Activated naive CD4-positive, alpha-beta T cell treated with anti-CD3 and anti-CD28 coated beads, Interleukin-2, amount 50 U/mL, for 16 hours (primary cell): ENCODE results near the gene MTRF1.
"Not testable (repeated sequence)": the region's sequence is repeated elsewhere in the genome, so short reads cannot be mapped to it uniquely, and the experiment has no call there.

Experiments
- DNase-seq: peaks from one replicate; pipeline ENCODE4 v3.0.0-alpha.2; 2020

The MTRF1 gene

DNA sequence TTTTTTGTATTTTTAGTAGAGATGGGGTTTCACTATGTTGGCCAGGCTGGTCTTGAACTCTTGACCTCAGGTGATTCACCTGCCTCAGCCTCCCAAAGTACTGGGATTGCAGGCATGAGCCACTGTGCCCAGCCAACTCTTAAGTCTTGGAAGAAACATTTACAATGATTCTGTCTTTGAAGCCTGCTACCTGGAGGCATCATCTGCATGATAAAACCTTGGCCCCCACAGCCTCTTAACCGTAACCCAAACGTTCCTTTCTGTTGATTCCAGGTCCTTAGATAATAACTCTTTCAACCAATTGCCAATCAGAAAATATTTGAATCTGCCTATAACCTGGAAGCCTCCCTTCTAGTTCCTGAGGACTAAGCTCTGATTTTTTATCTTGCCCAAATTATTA lies 15.8 kb upstream of the MTRF1 start:
- DNase-seq, result not testable (repeated sequence)

DNA sequence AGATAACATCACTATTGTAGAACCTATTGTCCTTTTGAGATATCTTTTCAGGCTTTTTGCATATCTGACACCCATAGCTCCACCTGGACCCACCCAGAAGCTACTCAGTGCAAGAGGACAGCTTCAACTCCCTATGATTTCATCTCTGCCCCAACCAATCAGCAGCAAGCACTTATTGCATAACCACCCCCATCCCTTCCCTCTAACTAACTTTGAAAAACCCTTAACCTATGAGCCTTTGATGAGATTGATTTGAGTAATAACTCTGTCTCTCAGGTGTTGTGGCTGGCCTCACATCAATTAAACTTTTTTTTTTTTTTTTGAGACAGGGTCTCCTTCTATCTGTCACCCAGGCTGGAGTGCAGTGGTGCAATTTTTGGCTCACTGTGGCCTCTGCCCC lies 13.4 kb upstream of the MTRF1 start:
- DNase-seq, result no peak

DNA sequence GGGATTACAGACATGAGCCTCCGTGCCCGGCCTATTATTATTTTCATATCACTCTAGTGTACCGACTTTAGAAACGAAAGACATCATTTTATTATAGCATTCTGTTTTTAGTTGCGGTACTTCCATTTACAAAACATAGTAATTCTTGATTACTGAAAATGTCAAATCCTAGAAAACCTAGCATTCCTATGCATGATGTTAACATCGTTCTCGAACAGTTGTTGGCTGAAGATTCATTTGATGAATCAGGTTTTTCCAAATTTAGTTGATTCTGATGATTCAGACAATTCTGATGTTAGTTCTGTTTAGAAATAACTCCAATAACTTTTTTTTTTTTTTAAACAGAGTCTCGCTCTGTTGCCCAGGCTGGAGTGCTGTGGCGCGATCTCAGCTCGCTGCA lies 11.5 kb upstream of the MTRF1 start:
- DNase-seq, result no peak

DNA sequence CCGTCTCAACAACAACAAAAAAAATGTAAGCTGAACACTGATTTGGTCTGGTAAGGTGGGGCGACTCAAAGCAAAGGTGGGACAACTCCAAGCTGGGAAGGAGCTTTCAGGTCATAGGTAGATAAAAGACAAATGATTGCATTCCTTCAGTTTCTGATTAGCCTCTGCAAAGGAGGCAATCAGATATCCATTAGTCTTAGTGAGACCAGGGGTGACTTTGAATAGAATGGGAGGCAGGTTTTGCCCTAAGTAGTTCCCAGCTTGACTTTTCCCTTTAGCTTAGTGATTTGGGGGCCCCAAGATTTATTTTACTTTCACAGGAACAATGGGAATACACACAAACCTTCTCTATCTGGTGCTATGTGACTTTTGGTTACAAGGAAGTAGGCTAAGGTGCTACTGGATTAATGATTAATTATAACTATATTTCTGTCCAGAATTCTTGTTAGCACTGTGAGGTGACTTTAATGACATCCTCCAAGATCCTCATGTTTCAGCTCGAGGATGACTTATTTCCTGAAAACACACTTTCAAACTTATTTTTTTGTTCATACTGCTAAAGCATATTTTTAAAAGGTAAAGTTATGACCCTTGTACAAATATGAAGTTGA lies 10.6 kb upstream of the MTRF1 start:
- no peak for DNase-seq

DNA sequence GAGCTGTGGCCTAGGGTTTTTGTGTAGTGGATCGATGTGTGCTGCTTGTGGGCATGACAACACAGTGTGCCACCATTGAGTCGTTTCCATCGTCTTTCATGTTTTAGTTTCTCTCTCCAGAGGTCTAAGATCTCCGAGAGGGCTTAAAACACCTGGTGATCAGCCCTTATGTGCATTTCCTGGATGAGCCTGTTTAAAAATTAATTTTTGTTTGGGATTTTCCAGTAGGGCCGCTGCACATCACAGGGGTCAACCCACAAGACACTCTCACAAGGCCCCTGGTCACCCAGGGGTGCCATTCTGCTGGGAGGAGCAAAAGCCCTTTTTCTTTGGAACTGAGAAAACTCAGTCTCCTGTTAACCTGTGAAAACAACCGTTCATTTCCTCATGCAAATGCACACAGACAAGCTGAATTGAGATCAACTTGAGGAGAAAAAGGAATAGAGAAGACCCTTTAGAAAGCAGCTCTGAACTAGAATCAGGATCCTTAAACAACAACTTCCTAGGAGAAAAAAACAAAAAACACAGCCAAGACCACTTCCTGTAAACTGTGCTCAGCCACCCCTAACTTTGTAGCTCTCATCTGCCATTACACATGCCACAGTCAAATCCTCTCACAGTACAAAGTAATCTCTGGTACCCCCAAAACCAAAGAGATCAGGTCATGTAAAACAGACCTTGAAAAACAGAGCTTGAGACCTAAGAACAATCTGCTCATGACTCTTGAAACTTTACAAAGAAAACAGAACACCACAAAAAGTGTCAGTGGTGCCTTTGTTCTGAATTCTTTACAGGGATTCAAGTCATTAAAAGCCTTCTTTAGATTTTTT lies 8.3 kb upstream of the MTRF1 start:
- no peak for DNase-seq

DNA sequence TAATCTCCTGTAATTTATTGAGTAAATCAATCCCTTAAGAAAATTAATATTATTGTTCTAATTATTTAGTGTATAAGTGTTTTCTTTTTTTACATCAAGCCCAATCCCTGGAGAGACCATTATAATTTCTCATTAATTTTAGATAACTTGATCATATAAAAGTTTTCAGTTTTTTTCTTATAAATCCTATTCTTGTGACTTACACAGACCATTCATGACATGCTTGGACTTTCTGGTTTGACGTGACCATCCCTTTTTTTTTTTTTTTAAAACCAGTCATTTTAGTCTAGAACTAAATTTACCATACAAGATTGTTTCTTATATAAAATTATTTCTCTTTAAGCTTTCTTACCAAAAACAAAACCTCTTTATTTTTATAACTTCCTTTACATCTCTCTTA lies 5.4 kb upstream of the MTRF1 start:
- DNase-seq, result no peak

DNA sequence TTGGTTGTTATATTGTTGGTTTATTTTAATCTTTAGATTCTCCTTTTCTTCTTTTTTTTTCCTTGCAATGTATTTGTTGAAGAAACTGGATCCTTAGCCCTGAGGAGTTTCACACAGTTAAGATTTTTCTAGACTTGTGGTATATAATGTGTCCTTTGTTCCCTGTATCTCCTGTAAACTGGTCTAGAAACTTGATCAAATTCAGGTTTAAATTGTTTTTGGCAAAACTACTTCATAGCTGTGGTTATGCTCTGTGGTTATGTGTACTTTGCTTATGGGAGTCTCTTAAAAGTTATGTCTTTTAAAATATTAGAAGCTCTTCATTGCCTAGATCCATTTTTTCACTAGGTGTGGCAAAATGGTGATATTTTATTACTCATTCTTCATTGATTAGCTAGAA lies 3.7 kb upstream of the MTRF1 start:
- DNase-seq, result no peak

DNA sequence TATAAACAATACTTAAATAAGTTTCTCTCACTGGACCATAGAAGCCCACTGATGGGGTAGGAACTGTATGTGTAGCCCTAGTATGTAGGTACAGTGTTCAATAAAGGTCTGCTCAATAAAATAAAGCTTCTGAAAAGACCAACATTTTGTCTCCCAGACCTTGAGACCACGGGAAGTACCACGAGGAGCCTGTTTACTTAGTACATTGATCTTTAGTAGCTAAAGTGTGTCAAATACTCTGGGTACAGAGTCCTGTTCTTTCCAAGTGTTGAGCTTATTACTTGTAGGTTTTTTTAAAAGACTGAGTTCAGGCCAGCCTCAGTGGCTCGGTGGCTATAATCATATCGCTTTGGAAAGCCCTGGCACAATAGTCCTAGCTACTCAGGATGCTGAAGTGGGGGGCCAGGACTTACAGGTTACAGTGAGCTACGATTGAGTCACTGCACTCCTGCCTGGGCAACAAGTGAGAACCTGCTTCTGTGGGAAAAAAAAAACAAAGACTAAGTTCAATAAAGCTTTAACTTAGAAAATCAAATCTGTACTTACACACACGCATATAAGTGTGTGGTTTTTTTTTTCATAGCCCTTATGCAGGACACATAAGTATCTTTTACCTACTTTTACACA lies 3.4 kb downstream of the MTRF1 start:
- no peak for DNase-seq

DNA sequence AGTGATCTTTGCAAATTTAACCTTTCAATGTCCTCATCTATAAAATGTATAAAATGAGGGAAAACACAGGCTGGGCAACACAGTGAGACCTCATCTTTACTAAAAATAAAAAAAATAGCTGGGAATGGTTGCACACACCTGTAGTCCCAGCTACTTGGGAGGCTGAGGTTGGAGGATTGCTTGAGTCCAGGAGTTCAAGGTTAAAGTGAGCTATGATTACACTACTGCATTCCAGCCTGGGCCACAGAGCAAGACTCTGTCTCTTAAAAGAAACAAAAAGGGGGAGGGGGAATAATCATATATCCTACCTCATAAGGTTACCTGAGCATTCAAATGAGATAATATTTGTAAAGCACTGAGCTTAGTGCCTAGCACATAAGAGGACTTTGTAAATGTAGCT lies 5.8 kb downstream of the MTRF1 start:
- DNase-seq, result no peak

DNA sequence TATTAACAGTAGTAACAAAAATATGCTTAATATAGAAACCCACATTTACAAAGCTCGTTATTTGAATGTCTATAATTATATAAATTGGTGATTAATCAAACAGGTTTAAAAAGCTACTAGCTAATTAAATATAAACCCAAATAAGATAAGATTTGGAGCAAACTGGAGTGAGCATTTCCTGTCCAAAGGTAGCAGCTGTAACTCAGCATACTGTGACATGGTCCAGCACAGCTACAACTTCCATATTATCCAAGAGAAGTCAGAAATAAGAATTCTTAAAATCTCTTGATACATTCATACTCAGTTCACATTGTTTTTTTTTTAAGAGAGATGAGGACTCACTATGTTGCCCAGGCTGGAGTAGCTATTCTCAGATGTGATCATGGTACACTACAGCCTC lies 8.5 kb downstream of the MTRF1 start:
- no peak for DNase-seq

DNA sequence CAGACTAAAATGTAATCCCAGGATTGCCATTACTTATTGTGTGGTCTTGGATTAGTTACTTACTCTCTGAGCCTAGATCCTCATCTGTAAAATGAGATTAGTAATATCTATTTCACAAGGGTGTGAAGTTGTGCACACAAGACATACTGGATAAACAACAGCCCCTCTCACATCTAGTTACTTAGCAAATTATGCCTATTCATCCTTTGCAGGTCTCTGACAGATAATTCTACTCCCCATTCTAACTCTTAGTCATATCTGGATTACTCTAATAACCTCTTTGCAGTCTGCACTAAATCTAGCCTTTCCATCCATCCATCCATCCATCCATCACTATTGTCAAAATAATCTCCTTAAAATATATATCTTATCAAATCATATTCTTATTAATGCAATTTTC lies 12.4 kb downstream of the MTRF1 start:
- DNase-seq, result no peak

DNA sequence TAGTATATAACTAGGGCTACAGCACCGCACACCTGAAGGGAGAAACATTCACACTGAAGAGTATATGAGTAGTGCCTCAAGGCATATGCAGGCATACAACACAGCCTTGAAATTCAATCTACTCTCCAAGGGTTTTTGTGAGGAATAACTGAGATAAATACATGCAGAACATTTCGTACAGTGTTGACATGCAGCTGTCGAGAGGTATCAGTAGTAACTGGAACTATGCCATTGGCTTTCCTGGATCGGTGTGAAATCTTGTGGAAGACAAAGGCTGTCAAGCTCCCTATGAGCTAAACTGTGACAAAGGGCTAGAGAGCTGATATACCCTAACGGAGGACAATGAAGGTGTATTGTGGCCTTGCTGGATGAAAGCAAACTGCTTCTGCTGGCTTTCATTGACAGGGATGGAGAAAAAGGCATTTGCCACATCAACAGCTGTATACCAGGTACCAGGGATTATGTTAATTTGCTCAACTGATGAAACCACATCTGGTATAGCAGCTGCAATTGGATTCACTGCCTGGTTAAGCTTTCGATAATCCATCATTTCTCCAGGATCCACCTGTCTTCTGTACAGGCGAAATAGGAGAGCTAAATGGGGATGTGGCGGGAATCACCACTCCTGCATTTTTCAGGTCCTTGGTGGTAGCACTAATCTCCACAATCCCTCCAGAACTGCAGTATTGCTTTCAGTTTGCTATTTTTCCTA lies 16.3 kb downstream of the MTRF1 start:
- no peak for DNase-seq

DNA sequence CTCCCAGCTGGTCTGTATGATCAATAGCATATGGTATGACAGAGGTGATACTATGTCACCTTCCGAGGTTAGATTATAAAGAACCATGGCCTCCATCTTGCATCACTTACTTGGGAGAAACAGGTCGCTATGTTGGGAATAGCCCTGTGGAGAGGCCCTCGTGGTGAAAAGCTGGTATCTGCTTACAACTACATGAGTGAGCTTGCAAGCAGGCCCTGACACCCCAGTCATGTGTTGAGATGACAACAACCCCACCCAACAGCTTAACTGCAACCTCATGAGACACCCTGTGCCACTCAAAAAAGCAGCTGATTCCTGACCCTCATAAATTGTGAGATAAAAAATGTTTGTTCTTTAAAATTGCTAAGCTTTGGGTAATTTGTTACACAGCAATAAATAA lies 18.8 kb downstream of the MTRF1 start:
- no peak for DNase-seq

DNA sequence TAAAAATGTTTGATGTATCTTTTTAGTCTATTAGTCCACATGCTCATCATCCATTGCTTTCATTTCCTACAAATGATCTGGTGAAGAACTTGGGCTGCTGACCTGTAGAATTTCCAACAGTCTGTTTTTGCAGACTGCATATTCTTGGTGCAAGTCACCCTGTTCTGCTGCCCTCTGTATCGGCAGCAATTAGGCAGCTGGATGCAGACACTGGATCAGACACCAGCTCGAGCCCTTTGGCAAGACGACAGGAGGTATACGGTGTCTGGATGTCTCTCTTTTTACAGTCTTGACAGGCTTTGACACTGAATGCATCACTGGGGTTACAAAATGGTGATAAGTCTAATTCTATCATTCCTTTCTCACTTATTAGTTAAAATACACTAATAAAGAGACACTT lies 21.8 kb downstream of the MTRF1 start:
- DNase-seq, result no peak

DNA sequence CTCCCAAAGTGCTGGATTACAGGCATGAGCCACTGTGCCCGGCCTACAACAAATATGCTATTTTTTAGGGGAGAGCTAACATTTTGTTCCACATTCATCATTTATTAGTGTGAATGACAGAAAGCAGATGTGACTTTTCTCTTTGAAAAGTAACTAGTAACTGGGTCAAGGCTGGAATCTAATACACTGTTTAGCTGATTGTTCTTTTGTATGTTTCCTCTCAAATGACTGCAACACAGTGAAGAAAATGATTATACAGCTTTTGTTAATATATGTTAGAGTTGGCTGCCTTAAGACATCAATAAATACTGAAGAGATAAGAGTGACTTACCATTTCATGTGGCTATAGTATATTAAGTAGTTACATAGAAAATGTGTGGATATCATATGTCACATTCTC lies 27.0 kb downstream of the MTRF1 start:
- no peak for DNase-seq

DNA sequence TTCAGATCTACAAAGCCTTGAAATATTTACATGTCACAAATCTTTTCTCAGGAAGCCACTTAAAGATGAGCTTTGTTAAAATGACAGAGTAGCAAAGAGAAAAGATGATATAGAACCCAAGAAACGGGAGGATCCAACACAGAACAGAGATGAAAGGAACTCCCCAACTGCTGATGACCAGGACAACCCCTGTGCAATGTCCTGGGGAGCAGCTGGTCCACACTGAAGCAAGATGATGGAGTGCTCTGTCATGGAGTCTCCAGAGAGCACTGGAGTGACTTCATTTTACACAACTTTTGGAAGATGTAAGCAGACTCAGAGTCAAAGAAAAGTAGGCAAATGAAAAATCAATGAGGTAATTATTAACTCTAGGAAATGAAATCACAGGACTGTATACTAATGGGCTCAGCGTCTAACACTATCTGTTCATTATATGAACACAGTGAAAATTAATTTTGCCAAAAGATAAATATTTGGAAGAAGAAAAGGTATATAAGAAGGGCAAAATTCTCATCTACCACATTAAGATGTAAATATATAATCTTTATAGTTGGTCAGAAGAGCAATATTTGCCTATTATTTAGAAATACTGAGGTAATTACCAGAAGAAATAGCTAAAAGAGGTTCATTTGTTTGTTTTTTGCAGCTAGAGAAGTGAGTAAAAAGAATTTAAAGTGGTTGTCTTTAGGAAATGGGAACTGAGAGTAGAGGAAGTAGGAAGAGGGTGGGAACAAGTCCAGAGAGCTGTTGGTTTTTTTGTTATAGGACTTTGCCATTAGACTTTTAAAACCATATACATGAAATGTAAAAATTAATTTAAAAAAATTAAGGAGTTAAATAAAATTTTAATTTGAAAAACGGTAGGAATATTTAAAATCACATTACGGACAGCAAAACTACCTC lies 30.5 kb downstream of the MTRF1 start:
- no peak for DNase-seq

DNA sequence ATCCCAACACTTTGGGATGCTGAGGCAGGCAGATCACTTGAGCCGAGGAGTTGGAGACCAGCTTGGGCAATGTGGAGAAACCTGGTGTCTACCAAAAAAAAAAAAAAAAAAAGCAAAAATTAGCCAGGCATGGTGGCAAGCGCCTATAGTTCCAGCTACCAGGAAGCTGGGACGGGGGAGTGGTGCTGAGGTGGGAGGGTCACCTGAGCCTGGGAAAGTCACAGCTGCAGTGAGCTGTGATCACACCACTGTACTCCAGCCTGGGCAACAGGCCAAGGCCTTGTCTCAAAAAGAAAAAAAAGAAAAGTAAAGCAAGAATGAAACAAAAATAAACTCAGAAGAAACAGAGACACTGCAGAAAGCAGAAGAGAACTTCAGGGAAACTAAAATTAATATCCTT lies 31.6 kb downstream of the MTRF1 start:
- DNase-seq, result no peak

DNA sequence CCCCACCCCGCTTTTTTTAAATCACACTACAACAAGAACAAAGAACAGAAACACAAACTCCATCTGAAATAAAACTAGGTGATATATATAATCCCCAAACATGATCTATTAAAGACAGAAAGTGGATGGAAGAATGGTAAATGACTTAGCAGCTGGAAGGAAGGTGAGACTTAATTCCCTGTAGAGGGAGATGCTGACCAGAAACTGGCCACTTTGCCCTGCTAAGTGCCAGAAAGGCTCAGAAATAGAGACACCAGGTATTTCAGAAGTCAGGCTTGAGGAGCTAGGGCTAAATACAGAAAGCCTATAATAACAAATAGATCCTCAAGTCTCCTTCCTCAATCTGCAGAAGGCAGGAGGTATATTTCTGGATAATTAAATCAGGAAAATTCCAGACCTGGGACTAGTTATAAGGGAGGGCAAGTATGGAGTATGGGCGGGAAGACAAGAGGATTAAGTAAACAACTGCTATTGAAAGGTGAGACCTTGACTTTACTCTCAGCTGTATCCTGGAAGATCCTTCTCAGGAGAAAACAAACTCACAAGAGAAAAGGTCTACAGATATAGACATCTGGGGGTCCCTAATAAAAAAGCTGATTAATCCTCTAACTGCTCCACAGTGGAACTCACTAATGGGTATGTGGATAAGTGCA lies 32.2 kb downstream of the MTRF1 start:
- no peak for DNase-seq

DNA sequence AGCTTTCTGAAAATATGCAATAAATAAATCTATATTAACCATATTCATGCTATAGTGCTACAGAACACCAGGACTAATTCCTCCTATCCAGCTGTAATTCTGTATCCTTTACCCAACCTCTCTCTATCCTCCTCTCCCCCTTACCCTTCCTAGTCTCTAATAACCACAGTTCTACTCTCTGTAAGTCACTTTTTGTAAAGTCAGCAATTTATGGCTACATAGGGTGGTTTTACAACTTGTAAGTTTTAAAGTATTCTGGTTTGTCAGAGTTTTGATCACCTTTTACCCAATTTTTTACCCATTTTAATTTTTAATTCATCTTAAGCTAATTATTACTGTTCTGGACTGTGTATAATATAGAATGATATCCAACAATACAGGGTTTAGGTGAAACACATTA lies 34.0 kb downstream of the MTRF1 start:
- DNase-seq, result no peak

DNA sequence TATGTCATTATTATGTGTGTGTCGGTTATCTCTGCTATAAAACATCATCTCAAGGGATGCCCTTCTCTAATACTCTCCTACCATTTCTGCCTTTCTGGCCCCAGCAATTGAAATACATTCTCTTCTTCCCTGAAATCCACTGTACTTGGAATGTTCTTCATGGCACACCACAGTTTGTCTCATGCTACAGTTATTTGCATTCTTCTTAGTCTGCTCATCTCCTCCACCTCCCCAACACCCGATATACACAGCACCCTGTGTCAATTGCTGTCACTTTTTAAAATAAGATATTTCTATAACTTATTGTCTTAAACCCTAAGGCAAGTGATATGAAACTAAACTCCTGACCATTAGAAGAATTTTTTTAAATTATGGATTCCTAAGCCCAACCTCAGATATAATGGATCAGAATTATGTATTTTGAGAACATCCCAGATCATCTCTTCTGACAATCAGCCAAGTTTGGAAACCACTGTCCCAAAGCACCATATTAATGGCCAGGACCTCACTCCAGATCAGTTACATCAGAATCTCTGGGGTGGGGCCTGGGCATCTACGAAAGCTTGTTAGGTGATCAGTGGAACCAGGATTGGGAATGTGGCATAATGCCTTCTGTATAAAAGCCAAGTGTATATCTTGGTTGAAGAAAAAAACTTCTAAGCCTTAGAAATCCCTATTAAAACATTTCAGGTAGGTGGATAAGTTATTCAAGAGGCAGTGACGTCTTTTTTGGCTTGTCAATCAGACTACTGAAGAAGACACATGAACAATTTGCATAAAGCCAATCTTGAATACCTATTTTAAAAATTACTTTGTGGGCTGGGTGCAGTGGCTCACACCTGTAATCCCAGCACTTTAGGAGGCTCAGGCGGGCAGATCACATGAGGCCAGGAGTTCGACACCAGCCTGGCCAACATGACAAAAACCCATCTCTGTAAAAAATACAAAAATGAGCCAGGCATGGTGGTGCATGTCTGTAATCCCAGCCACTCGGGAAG lies 39.0 kb downstream of the MTRF1 start:
- DNase-seq, result no peak
